ENCODE data around the gene KRTAP29-1.

KRTAP29-1 gene

GRCh38 chr17:41327411-41328120, 24.9 kb upstream of the KRTAP29-1 start:
- DNase-seq: no peak

- DNase-seq: peak; percentile 64
These were observed 23.8 kb upstream of the KRTAP29-1 start for GRCh38 chr17:41326173-41327145.

- no peak for DNase-seq
These were observed 23.0 kb upstream of the KRTAP29-1 start for GRCh38 chr17:41325611-41326010.

GRCh38 chr17:41325126-41325525, 22.5 kb upstream of the KRTAP29-1 start:
- no peak for DNase-seq

GRCh38 chr17:41324180-41325075, 21.8 kb upstream of the KRTAP29-1 start:
- no peak for DNase-seq

GRCh38 chr17:41322903-41323895, 20.5 kb upstream of the KRTAP29-1 start:
- no peak for DNase-seq

GRCh38 chr17:41322094-41322902, 19.6 kb upstream of the KRTAP29-1 start:
- DNase-seq: peak; percentile 47

- no peak for DNase-seq
These were observed 15.6 kb upstream of the KRTAP29-1 start for GRCh38 chr17:41318231-41318630.

- DNase-seq: no peak
These were observed 13.3 kb upstream of the KRTAP29-1 start for GRCh38 chr17:41315814-41316445.

- no peak for DNase-seq
These were observed 12.6 kb upstream of the KRTAP29-1 start, which contains the start of gene KRTAP17-1 for GRCh38 chr17:41315204-41315794. TSS of gene KRTAP17-1 (minus strand) at chr17:41315710. CDS start at chr17:41315650, 60 bp downstream.

GRCh38 chr17:41311111-41311510, 8.5 kb upstream of the KRTAP29-1 start:
- DNase-seq: no peak

- no peak for DNase-seq
These were observed 6.3 kb upstream of the KRTAP29-1 start, which contains the start of gene KRTAP16-1 for GRCh38 chr17:41308918-41309359. TSS of gene KRTAP16-1 (minus strand) at chr17:41309309. CDS start at chr17:41309253, 56 bp downstream.

- DNase-seq: peak; percentile 93
These were observed 5.7 kb upstream of the KRTAP29-1 start for GRCh38 chr17:41308251-41308917.

- no peak for DNase-seq
These were observed 5.0 kb upstream of the KRTAP29-1 start for GRCh38 chr17:41307647-41308046.

- DNase-seq: no peak
These were observed 1.4 kb upstream of the KRTAP29-1 start for GRCh38 chr17:41304091-41304490.

GRCh38 chr17:41302981-41303380, 330 bp upstream of the KRTAP29-1 start:
- DNase-seq: no peak

GRCh38 chr17:41301204-41301790, 1.4 kb downstream of the KRTAP29-1 start:
- DNase-seq: no peak

- no peak for DNase-seq
These were observed 4.1 kb downstream of the KRTAP29-1 start for GRCh38 chr17:41298458-41299135.
